GM18502 (cell line): ENCODE measurements around the gene INPP5A.

Experiments
- ATAC-seq: cut with Tn5 transposase; IDR thresholded peaks from one replicate; pipeline ENCODE4 v1.9.1; 2021; ENCODE audit warnings: mild to moderate bottlenecking; ENCODE audit not compliant: unreplicated experiment, poor library complexity

Gene INPP5A

GRCh38 chr10:132637477-132638129 is 100.0 kb downstream of the INPP5A start:
- ATAC-seq, result no peak

DNA sequence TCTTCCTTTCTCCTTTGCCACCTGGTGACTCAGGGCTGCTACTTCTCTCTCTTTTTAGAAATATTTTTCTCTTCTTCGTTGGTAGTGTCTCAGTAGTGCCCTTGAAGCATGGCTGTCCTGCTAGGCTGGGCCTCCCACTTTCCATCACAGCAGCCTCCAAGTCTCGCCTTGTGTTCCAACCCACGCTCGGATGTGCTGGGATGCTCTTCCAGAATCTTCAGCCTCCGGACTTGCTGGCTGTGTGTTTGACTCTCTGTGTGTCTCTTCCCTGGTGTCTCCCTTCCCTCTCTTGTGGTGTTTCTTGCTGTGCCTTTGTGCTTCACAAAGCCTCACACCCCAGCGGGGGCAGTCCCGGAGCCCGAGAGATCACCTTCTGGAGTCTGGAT is 100.5 kb downstream of the INPP5A start:
- no peak for ATAC-seq

- ATAC-seq, result no peak
These were observed 101.9 kb downstream of the INPP5A start for GRCh38 chr10:132639470-132639869.

- no peak for ATAC-seq
These were observed 102.9 kb downstream of the INPP5A start for GRCh38 chr10:132640326-132641125.

- no peak for ATAC-seq
These were observed 103.8 kb downstream of the INPP5A start for GRCh38 chr10:132641401-132641800.

- ATAC-seq, result no peak
These were observed 104.6 kb downstream of the INPP5A start for GRCh38 chr10:132641966-132642731.

GRCh38 chr10:132642732-132643008 is 105.1 kb downstream of the INPP5A start:
- no peak for ATAC-seq

GRCh38 chr10:132643709-132644526 is 106.3 kb downstream of the INPP5A start:
- no peak for ATAC-seq

DNA sequence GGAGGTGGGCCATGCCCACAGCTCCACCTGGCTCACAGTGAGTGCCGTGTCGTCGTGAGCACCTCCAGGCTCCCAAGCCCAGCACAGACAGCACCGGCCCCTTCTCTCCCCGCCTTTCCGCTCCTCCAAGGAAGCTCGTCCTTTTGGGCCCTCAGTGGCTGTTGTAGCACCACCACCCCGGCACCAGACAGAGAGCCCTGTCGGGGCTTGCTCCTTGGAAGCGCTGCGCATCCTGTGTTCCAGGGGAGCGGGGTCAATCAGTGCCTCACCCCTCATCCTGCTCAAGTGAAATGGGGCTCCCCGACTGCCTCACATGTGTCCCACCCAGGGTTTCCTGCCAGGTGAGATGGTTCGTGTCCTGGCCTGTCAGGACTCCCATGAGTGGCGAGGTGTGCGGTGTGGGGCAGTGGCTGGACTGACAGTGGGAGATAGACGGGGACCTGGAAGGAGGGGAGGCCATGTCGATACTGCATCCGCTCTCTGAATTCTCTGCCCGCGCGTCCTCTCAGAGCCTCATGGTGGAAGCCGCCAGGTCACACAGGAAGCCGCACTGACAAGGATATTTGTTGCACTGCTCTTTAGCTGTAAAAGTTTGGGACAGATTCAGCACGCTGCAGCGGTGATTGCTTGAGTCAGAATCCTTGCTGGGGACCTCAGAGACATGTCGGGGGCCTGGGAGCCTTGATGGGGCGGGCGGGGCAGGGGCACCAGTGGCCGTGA is 107.1 kb downstream of the INPP5A start:
- ATAC-seq, result no peak

DNA sequence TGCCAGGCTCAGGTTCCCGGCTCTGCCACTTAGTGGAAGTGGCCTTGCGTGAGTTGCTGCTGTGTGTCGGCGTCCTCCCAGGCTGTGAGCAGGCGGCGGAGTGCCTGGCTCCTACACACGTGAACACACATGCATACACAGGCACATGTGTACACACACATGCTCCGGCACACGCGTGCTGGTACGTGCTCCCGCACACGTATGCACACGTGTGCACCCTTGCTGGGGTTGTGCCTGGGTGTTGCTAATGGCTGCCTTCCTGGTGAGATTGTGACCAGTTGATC is 107.6 kb downstream of the INPP5A start:
- ATAC-seq, result no peak

DNA sequence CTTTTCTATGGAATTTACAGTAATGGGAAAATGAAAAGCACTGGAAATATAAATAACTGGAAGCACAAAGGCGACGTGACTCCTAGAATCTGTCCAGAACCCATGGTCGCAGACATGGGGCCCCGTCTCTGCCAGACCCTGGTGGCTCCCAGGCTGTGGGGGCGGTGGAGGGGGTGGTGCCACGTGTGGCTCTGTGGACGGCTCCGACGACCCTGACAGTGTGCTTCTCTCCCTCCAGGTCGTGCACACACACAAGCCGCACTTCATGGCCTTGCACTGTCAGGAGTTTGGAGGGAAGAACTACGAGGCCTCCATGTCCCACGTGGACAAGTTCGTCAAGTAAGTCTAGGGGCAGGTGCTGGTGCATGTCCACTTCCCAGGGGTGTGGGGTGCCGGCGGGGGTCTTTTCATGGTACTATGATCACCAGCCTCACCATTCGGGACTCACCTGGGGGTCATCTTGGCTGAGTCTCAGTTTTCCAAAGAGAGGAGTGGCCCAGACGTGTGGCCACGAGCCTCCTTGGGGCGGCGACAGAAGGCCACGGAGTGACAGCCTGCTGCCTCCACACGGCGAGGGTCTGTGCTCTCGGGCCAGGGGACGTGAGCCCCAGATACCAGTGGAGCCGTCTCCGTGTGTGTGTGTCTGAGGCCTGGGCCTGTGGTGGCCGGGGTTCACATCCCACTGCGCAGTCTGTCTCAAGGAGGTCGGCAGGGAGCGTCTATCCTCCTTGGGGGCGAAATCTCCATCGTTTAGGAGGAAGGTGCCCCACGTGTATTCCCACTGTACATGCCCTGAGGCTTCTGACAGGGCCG is 108.2 kb downstream of the INPP5A start:
- ATAC-seq, result no peak

- no peak for ATAC-seq
These were observed 109.0 kb downstream of the INPP5A start for GRCh38 chr10:132646443-132647097.

GRCh38 chr10:132647424-132647823 is 109.8 kb downstream of the INPP5A start:
- no peak for ATAC-seq

- no peak for ATAC-seq
These were observed 110.7 kb downstream of the INPP5A start for GRCh38 chr10:132648072-132648850.

- no peak for ATAC-seq
These were observed 111.4 kb downstream of the INPP5A start for GRCh38 chr10:132648851-132649528.

DNA sequence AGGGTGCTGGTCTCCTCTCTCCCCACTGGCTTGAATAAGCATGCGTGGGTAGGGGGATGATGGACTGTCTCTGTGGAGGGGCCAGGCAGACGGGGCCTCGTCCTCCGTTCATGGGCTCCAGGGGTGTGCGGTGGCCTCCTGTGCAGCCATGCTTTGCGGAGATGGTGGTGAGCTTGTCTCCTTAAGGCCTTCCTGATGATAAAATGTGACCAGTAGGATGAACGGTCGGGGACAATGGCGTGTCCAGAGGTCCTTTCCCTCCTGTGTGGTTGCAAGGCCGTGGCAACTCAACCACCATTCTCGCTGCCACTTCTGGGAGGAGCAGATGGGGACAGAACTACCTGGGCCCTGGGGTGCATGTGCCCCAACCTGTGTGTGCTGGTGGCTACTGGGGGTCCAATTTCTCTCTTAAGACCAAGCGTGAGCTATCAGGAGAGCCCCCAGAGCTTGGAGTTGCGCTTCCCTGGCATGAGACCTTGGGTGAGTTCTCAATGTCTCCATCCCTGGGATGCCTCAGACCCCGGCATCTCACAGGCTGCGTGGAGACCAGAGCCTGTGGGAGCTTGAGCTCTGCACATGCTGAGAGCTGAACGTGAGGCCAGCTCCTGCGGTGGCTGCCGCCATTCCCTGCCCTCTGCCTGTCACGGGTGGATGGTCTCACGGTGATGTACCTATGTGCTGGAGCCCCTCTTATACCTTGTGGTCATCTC is 112.2 kb downstream of the INPP5A start:
- no peak for ATAC-seq
